HG02642 (cell line): ENCODE results near the gene KLHL21.

Experiments used
- ATAC-seq: cut with Tn5 transposase; IDR thresholded peaks from one replicate; pipeline ENCODE4 v1.9.1; 2021; ENCODE audit warnings: mild to moderate bottlenecking; ENCODE audit not compliant: unreplicated experiment, poor library complexity

Gene KLHL21

GRCh38 chr1:6625584-6626149, 23.0 kb upstream of the KLHL21 start:
- ATAC-seq, result no peak

GRCh38 chr1:6624710-6625583, 22.3 kb upstream of the KLHL21 start, which contains the start of gene THAP3:
Gene THAP3, plus strand, starts transcription at chr1:6624868. Its CDS starts 351 bp downstream, at chr1:6625219.
- peak; percentile 85 for ATAC-seq

GRCh38 chr1:6623269-6623965, 20.7 kb upstream of the KLHL21 start:
- no peak for ATAC-seq

GRCh38 chr1:6622396-6623152, 19.9 kb upstream of the KLHL21 start:
- no peak for ATAC-seq

GRCh38 chr1:6621429-6622391, 19.0 kb upstream of the KLHL21 start:
- no peak for ATAC-seq

- ATAC-seq, result no peak
Measured at GRCh38 chr1:6619045-6619444, 16.4 kb upstream of the KLHL21 start.

- ATAC-seq, result no peak
Measured at GRCh38 chr1:6614929-6615785, 12.5 kb upstream of the KLHL21 start.

GRCh38 chr1:6614019-6614928, 11.6 kb upstream of the KLHL21 start:
- no peak for ATAC-seq

- ATAC-seq, result peak; percentile 91
Measured at GRCh38 chr1:6613361-6614018, 10.8 kb upstream of the KLHL21 start, which contains the start of gene PHF13. Gene PHF13, plus strand, starts transcription at chr1:6613731. Its CDS starts 336 bp downstream, at chr1:6614067.

GRCh38 chr1:6612641-6613360, 10.1 kb upstream of the KLHL21 start:
- ATAC-seq, result no peak

- ATAC-seq, result no peak
Measured at GRCh38 chr1:6603915-6604558, 1.4 kb upstream of the KLHL21 start.

- ATAC-seq, result peak; percentile 11
Measured at GRCh38 chr1:6603238-6603914, 707 bp upstream of the KLHL21 start.

GRCh38 chr1:6601923-6602668, 573 bp downstream of the KLHL21 start:
- peak; percentile 18 for ATAC-seq
